GM21737 (cell line): ENCODE data around the gene USP6.
"Not testable (repeated sequence)": the region's sequence is repeated elsewhere in the genome, so short reads cannot be mapped to it uniquely, and the experiment has no call there.

Source experiments
- ATAC-seq: cut with Tn5 transposase; IDR thresholded peaks from one replicate; pipeline ENCODE4 v1.9.1; 2021; ENCODE audit warnings: mild to moderate bottlenecking, moderate library complexity; ENCODE audit not compliant: unreplicated experiment

Gene USP6

DNA sequence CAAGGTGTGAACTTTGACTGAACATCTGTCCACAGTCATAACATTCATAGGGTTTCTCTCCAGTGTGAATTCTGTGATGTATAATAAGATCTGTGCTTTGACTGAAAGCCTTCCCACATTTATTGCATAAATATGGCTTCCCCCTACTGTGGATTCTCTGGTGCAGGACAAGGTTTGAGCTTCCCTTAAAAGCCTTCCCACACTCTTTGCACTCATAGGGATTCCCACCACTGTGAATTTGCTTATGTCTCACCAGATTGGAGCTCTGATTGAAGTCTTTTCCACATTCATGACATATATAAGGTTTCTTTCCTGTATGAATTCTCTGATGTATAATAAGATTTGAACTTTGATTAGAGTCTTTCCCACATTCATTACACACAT, 67.6 kb downstream of the USP6 start:
- ATAC-seq: no peak

DNA sequence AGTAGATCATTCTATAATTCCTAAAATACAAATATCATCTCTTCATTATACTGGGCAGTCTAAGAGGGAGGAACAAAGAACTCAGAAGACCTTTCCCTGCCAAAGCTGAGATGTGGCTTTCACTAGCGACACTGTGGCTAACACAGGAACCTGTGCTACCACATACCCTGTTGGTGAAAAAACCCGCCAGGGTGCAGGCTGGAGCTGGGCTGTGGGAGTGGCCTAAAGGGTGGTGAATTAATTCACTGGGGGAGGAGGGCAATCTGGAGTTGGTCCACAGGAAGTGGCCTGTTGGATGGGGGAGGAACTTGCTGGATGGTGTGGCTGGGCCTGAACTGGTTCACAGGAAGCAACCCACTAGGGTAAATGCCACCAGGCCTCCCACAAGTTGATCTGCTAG, 68.5 kb downstream of the USP6 start:
- ATAC-seq: no peak

DNA sequence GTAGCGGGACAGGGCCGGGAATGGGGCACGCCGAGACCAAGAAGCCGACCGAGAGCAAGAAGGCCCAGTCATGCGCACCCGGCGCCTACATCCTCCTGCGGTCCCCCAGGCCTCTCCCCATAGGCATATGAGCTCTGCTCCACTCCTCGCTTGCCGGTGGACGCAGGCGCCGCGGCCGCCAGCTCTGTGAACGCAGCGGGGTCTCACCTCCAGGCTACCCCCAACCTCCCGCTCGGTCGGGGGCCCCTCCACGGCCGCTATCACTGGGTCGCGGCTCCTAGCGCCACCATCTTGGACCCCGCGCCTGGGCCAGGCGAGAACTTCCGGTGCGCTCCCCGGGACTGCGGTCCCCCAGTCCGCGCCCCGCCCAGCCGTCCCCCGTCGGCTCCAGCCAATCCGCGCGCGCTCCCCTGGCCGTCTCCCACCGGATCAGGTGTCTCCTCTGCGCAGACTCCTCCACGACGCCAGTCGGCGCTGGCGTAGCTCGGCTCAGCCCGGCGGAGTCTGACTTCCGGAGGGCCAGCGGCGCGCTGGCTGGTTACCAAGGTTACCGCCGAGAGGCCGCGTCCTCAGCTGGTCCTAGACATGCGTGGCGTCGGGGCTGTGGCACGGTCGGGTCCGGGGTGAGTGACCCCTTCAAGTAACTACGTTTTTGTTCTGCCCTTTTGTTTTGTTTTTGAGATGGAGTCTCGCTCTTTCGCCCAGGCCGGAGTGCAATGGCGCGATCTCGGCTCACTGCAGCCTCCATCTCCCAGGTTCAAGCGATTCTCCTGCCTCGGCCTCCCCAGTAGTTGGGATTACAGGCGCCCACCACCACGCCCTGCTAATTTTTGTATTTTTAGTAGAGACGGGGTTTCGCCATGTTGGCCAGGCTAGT, 75.9 kb downstream of the USP6 start, which contains the start of gene ZNF594:
Gene ZNF594, minus strand, starts transcription at position 328 of the 877 bp plus-strand sequence. CDS start 7,612 bp downstream, outside the sequence.
- ATAC-seq: peak; percentile 97

DNA sequence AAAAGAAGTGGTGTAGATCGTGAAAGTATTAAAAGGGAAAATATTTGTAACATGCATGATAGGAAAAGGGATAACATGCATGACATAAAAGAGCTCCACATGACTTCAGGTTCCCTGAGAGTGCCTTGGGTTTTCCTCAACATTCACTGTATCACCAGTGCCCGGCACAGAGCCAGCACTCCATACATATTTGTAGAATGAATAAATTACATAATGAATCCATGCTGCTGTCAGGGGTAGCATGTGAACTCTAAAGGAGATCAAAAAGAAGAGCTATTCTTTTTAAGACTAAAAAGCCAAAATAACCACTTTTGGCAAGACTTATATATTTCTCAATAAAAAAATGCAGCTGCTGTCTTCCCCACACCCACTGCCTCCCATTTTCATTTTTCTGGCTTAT, 78.5 kb downstream of the USP6 start:
- ATAC-seq: no peak

DNA sequence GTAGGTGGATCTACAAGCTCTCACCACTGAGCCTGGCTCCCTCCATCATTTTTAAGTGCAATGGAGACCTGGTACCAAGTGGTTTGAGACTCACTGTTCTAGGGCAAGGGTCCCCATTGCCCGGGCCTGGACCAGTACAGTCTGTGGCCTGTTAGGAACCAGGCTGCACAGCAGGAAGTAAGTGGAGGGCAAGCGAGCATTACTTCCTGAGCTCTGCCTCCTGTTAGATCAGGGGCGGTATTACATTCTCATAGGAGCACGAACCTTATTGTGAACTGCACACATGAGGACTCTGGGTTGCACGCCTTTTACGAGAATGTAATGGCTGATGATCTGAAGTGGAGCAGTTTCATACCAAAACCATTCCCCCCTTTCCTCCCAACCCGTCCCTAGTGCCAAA, 82.6 kb downstream of the USP6 start:
- ATAC-seq: no peak

DNA sequence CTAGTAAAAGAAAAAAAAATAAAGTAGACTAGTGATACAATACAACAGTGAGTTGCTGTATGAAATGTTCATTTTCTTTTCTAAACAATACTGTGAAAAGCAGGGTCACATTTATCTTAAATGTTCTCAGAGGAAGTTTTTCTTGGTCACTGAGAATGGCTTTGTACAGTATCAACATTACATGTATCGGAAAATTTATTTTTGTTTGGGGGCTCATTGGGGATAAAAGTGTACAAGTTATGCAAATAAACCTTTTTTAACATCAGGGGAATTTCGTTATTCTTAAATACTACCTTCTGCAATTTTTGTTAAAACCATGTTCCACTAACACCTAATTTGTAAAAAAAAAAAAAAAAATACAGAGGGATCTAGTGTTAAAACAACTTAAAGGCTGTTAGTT, 84.5 kb downstream of the USP6 start:
- ATAC-seq: no peak

DNA sequence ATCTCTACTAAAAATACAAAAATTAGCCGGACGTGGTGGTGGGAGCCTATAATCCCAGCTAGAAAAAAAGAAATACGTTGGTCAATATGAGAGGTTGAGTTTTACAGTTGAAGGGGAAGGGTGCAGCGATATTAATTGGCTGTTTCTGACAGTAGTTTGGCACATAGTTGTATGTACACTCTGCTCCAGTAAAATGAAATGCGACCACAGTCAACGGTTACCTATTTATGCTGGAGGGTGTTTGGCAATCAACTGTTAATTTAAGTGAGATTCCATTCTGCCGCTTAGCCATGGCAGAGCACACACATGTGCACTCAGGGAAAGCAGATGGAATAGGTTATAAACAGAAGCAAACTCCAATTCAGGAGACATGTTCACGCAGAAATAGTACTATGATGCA, 85.2 kb downstream of the USP6 start:
- ATAC-seq: no peak

DNA sequence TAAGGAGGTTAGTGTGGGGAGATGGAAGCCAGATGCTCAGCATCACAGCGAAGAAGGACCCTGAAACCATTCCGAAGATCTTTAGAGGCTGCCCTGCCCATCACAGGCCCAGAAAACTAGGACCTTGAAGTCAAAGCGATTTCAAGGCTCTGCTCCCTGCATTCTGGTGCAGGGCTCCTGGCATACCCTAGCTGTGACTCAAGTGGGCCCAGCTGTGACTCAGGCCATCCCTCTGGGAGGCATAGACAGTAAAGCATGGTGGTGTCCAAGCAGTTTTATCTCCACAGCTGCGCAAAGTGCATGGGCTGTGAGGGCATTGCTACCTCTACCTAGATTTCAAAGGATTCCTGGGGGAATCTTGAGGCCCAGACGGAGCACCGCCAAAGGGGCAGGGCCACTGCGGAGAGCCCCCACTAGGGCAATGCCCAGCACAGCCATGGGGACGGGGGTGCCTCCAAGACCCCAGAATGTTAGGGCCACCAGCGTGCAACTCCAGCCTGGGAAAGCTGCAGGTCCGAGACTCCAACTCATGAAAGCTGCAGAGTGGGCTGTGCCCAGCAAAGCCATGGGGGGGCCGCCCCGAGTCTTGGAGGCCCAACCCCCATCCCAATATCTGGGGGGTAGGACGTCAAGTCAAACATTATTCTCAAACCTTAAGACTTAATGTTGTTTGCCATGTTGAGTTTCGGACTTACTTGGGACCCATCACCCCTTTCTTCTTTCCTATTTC, 87.5 kb downstream of the USP6 start:
- ATAC-seq: no peak

DNA sequence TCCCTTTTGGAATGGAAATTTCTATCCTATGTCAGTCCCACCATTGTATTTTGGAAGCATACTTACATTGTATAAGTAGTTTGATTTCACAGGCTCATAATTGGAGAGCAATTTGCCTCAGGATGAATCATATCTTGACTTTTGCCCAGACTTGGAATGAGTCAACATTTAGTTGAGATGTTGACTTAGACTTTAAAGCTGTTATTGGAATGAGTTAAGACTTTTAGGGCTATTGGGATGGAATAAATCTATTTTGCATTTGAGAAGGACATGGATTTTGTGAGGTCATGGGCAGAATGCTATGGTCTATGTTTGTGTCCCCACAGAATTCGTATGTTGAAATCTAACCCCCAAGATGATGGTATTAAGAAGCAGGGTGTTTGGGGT, 88.1 kb downstream of the USP6 start:
- ATAC-seq: no peak

DNA sequence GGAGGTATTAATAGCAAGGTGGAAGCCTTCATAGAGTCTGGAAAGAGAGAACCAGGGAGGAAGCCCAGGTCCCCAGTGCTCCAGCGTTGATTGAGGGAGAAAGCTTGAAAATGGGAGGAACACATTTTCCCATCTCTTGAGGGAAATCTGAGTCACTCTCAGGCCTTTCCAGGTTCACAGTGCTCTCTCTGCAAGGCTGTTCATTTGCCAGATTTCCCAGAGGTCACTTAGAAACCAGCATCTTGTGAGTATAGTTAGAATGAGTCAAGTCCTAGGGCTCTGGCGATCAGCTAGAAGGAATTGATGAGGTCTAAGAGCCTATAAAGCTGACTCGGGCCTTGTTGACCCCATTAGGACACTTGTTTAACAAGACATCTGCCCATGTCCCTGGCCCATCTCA, 93.6 kb downstream of the USP6 start:
- ATAC-seq: no peak

DNA sequence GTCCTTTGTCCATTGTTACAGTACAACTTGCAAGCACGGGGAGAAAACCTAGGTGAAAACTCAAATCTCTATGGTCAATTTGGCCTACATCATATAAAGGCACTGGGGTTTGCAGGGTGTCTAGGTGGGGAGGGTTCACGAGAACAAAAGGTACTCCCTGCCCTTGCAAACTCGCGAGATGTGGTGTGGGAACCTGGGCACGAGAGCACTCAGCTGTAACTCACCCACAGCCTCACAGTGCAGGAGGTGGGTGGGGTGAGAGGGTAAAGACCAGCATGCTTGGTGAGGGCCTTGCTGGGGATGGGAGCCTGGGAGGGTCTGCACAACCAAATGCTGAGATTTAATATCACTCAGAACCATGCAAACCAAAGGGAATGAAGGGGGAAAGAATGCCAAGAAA, 94.3 kb downstream of the USP6 start:
- ATAC-seq: no peak

DNA sequence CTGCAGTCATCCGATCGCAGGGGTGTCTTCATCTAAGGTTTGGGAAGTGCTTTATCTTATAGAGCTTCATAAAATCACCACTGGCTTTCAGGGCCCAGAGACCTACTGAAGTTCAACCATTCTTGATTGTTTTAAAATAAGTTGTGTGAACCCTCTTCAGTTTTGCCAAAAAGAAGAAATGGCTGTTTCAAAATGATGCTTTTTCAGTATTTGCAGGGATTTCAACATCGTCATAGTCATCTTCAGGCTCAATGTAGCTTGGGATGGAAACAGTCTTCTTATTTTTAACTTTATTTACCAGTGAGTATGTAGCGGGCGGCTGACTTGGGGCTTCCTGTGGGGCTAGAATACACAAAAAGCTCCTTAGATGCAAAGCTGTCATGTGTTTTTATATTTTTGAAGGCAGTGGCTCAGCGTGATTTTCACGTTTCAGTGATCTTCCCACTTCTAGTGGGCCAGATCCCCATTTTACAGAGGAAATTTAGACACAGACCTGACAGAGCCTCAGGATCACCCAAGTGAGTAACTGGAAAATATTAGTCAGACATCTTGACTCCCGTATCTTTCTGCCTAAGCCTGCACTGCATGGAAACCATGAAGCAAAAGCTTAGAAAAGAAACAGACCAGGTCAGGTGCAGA, 94.9 kb downstream of the USP6 start:
- ATAC-seq: no peak

DNA sequence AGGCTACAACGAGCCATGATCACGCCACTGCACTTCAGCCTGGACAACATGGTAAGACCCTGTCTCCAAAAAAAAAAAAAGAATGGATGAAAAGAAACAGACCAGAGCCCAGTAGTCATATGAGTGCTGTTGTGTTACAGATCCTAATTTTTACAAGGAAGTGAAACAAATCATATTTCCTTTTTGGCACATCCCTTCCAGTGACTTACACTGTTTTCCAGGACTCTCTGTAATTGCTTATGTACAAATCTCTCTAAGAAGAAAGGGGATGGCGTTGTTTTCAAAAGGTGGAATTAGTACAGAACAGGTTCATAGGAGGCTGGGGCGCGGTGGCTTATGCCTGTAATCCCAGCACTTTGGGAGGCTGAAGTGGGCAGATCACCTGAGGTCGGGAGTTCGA, 95.6 kb downstream of the USP6 start:
- ATAC-seq: no peak

DNA sequence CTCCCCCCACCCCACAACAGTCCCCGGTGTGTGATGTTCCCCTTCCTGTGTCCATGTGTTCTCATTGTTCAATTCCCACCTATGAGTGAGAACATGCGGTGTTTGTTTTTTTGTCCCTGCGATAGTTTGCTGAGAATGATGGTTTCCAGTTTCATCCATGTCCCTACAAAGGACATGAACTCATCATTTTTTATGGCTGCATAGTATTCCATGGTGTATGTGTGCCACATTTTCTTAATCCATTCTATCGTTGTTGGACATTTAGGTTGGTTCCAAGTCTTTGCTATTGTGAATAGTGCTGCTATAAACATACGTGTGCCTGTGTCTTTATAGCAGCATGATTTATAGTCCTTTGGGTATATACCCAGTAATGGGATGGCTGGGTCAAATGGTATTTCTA, 101.7 kb downstream of the USP6 start:
- not testable (repeated sequence) for ATAC-seq

DNA sequence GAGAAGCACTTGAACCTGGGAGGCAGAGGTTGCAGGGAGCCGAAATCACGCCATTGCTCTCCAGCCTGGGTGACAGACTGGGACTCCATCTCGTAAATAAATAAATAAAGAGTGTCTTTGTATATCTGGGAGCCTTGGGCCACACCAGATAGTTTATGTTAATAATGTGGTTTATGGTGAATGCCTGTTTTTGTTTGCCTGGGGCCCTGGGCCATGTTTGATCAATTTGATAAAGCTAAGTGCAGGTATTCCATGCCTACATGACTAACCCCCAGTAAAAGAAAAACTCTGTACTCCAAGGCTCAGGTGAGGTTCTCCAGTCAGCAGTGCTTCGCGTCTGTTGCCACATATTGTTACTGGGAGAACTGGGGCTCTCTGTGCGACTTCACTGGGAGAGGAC, 103.7 kb downstream of the USP6 start:
- no peak for ATAC-seq

DNA sequence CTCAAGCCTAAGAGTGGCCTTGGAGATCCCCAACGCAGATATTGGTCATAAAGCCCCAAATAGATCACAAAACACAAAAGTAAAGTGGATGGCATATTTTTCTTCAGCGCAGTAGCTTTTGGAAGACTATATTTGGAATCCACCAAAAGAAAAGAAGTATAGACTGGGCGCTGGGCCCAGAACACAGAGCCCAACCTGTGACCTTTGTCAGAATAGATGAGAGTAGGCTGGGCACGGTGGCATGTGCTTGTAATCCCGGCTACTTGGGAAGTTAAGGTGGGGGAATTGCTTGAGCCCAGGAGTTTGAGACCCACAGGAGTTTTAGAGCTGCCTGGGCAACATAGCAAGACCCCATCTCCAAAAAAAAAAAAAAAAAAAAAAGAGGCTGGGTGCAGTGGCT, 104.2 kb downstream of the USP6 start:
- ATAC-seq: no peak

DNA sequence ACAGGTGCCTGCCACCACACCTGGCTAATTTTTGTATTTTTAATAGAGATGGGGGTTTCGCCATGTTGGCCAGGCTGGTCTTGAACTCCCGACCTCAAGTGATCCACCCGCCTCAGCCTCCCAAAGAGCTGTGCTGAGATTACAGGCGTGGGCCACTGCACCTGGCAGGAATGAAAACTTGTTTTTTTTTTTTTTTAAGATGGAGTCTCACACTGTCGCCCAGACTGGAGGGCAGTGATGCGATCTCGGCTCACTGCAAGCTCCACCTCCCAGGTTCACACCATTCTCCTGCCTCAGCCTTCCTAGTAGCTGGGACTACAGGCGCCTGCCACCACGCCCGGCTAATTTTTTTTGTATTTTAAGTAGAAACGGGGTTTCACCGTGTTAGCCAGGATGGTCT, 106.1 kb downstream of the USP6 start:
- ATAC-seq: not testable (repeated sequence)
